HG03280 (cell line): ENCODE measurements around the gene GRAP.

Source experiments
- ATAC-seq: cut with Tn5 transposase; IDR thresholded peaks from one replicate; pipeline ENCODE4 v1.9.1; 2021; ENCODE audit warnings: mild to moderate bottlenecking, moderate library complexity; ENCODE audit not compliant: unreplicated experiment

GRAP gene

DNA sequence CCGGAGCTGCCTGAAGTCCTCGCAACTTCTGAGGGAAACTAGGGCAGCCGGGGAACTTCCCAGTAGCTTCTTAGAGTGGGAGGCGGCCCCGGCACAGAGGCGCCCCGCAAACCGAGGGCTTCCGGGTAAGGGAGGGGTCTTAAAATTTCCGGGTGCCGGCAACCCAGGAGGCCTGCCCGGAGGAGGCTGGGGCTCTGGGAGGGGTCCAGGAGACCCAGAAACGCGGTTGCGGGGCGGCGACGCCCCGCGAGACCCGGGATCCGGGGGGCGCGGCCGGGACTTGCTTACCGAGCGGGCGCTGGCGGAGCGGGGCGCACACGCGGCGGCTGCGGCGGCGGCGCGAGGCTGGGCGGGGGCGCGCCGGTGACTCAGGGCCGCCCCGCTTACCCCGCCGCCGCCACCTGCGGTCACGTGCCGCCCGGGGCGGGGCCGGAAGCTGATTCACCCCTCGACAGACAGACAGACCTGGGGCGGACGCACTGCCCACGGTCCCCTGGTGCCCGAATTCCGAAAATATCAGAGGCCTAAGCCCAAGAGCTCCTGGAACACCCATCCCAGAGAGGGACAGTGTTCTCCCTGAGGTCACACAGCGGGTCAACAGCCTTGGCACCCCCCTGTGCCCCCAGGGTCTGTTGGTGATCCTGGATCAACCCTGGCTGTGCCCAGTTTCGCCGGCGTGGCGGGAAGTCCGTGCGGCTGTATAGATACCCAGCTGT lies 42.2 kb downstream of the GRAP start, which contains the start of gene FAM83G:
Gene FAM83G, minus strand, starts transcription at position 344 of the 716 bp plus-strand sequence. CDS start 723 bp downstream, outside the sequence.
- peak; percentile 75 for ATAC-seq

DNA sequence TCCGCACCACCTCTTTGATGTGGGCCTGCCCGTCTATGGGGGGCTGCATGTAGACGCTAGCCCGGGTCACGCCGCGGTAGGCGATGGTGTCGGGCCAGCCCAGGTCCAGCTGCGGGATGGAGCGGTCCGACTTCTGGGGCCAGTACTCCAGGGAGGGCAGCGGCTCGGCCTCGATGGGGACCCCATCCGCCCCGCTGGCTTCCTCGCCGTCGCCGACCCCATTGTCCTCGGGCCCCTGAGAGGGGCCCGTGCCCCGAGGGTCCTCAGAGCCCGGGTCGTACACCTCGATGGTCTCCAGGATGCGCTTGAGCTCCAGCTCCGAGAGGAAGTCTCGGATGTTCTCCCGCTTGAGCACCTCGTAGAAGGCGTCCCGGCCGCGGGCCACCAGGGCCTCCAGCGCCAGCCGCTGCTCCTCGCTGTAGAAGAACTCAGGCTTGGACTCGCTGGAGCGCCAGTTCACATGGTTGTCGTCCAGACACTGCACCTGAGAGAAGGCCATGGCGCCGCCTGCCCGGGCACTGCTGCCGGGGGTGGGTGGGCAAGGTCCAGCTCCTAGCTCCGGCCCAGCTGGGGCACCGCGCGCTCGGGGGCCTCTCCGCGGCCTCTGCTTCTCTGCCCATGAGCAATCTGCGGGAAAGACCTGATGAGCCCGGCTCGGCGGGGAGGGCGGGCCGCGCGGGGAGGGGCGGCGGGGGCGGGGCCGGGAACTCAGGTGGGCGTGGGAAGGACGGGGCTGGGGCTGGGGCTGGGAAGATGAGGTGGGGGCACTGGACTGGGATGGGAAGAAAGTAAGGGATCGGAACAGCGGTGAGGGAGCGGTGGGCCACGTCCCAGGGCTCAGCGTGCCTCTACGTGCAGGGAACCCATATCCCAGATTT lies 43.0 kb downstream of the GRAP start:
- ATAC-seq, result peak; percentile 13

- ATAC-seq, result no peak
Measured at GRCh38 chr17:19002805-19003542, 43.8 kb downstream of the GRAP start.

DNA sequence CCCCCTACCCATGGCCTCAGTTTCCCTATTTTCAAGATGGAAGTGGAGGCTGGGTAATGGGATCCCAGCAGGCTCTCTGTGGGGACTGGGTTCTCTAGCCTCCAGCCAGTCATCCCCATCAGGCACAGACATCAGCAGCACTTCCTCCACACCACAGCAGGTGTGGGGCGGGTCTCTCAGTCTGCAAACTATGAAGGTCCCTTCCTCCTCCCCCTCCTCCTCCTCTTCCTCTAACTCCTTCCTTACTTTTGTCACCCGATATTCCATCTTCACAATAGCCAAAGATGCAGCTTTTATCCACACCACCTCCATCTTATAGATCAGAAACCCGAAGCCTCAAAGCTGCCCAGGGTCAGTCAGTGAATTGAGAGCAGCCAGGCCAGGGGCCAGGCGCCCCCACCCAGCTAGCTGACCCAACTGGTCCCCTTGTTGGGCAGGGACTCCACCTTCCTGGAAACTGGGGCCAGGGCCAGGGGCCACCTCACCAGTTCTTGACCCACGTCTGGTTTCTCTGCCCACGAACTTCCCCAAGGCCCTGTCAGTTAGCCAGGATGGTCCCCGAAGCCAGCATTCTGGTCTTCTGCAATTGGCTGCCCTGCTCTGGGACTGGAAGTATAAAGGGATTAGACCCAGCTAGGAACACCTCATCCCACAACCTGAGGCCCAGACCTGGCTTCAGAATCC lies 44.7 kb downstream of the GRAP start:
- no peak for ATAC-seq

GRCh38 chr17:19000531-19001325 lies 46.0 kb downstream of the GRAP start:
- ATAC-seq, result no peak

- ATAC-seq, result no peak
Measured at GRCh38 chr17:18999911-19000310, 46.8 kb downstream of the GRAP start.

GRCh38 chr17:18999394-18999793 lies 47.4 kb downstream of the GRAP start:
- ATAC-seq, result no peak

- no peak for ATAC-seq
Measured at GRCh38 chr17:18997650-18998196, 49.0 kb downstream of the GRAP start.

DNA sequence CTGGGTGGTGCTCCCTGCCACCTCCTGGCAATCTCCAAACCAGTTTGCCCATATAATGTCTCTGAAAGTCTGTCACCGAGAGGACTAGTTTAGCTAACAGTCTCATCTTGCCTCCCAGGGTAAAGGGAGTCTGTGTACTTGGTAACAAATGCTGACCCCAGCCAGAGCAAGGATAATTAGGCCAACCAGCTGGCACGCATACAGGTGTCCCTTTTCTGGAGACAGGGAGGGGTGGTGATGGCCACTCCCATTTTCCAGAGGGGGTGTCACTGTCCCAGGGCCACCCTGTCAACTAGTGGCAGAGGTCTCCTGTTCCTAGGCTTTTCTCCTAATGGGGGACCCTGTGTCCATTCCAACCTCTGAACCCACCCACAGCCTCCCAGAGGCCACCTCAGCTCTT lies 50.3 kb downstream of the GRAP start:
- ATAC-seq, result no peak

DNA sequence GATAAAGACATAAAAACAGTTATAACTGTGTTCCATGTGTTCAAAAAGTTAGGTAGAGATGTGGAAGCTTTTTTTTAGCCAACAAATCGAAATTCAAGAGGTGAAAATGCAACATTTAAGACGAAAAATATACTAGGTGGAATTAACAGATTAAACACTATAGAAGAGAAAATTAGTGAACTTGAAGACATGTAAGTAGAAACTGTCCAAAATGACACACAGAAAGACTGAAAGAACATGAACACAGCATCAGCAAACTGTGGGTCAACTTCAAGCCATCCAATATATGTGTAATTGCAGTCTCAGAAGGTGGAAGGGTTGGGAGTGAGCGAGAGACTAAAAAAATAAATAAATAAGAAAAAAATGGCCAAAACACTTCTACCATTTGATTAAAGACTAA lies 51.5 kb downstream of the GRAP start:
- ATAC-seq, result no peak

GRCh38 chr17:18994631-18995030 lies 52.1 kb downstream of the GRAP start:
- no peak for ATAC-seq

GRCh38 chr17:18993905-18994526 lies 52.7 kb downstream of the GRAP start:
- ATAC-seq, result no peak

- no peak for ATAC-seq
Measured at GRCh38 chr17:18992454-18993130, 54.2 kb downstream of the GRAP start.

DNA sequence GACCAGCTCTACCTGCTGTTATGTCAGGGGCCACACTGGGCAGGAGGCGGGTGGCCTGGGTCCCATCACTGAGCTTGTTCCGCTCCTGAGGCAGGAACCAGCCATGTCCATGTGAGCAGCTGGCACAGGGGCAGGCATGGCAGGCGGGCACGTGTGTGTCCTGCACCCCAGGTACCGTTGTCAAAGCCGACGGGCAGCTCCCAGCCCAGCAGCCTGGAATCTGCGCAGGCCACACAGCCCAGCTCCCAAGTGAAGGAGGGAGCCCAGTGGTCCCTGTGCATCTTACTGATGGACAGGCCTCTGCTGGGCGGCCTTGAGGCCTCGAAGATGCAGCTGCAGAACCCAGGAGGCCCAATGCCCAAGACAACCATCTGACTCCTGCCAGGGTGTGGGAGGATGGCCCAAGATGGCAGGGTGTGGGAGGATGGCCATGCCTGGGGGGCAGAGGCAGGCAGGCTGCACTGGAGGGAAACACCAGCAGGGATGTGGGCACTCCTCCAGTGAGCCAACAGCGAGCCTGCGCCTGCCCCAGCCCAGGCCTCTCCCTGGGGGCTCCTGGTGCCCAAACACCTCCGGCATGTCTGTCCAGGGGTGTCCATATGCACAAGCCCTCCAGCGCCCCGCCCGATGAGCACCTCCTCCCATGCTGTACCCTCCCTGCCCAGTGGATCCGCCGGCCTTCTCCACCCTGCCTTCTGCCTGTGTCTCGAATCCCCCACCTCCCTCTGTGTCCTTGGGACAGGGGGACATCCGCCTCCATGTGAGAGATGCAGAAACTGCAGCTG lies 55.0 kb downstream of the GRAP start:
- ATAC-seq, result no peak

- ATAC-seq, result no peak
Measured at GRCh38 chr17:18990331-18990730, 56.4 kb downstream of the GRAP start.

GRCh38 chr17:18988546-18989173 lies 58.1 kb downstream of the GRAP start:
- ATAC-seq, result no peak

GRCh38 chr17:18987862-18988545 lies 58.8 kb downstream of the GRAP start:
- no peak for ATAC-seq
